Transverse colon (tissue), 4 donors: ENCODE data around the gene STK39.

ENCODE experiments used
- CTCF ChIP-seq, 5 experiments: fragments of 200-600 bp in 3 of 5; fragments of 450-650 bp in 2 of 5; sonication (generic) in 3 of 5; IDR thresholded peaks; 1 replicate in 2 of 5; 2 replicates in 3 of 5; pipeline ENCODE4 v1.5.1; 2016 to 2017; ENCODE audit warnings: antibody characterized with exemption in 5 of 5, inconsistent platforms in 3 of 5, mild to moderate bottlenecking in 2 of 5, moderate library complexity in 1 of 5
- EP300 ChIP-seq: sonication (generic); formaldehyde crosslinking; IDR thresholded peaks from one replicate; pipeline ENCODE4 v1.6.1; 2017; ENCODE audit warnings: antibody characterized with exemption, low read depth
- POLR2A ChIP-seq: fragments of 450-650 bp; IDR thresholded peaks from one replicate; pipeline ENCODE4 v1.6.1; 2016; ENCODE audit warnings: antibody characterized with exemption, mild to moderate bottlenecking, moderate library complexity
- POLR2AphosphoS5 ChIP-seq, 3 donors: sonication (generic); formaldehyde crosslinking; IDR thresholded peaks; one replicate each; pipeline ENCODE4 v1.6.1; 2016; ENCODE audit warnings: antibody characterized with exemption in 3 of 3

GRCh38 chr2:167981945-167982344 lies 265.4 kb downstream of the STK39 start:
- TF ChIP-seq CTCF (IDR thresholded peaks at IDR 0.05): no peak
- TF ChIP-seq POLR2A: no peak
- no peak for TF ChIP-seq POLR2AphosphoS5 (IDR thresholded peaks at IDR 0.05)
- no peak for TF ChIP-seq EP300
